HepG2 (cell line): Measurements from ENCODE around the gene EXOSC7. TPM values are rescaled to one million over a fixed set of nuclear protein-coding genes. Genes with fewer than 3 reads are reported as not detected.

Experiments used
- ATAC-seq: fragments of 200-7000 bp; cut with Tn5 transposase; 3 replicates; pipeline ENCODE4 v1.9.1; 2020; ENCODE audit warnings: mild to moderate bottlenecking, moderate library complexity
- BruUV-seq: library from RNA; stranded (reverse); fragments of 400-500 nt; replicated peaks from 2 replicates; lab custom pipeline; 2021; lab: Mats Ljungman, UMichigan
- CTCF ChIA-PET: fragments of 300-600 bp; formaldehyde crosslinking; extraction: SDS; loops from one replicate; lab custom pipeline; 2021; ENCODE audit warnings: low total read pairs, inconsistent platforms, low intra/inter-chr PET ratio; lab: Yijun Ruan, JAX
- POLR2A ChIA-PET: fragments of 350-600 bp; sonication (Branson Sonifier 250); formaldehyde crosslinking; loops from one replicate; lab custom pipeline; 2020; ENCODE audit warnings: antibody characterized with exemption, inconsistent platforms; lab: Yijun Ruan, JAX
- DNase-seq: peaks from one replicate; pipeline ENCODE4 v3.0.0-alpha.2; 2015; ENCODE audit warnings: low spot score
- FAIRE-seq: peaks from 3 replicates; lab custom pipeline; 2011; peaks lifted over from hg19 to GRCh38; lab: Jason Lieb, UNC
- H2AFZ ChIP-seq: one replicate; pipeline ENCODE4 v1.6.1; 2011; ENCODE audit warnings: low read length, inconsistent platforms
- H3K27ac ChIP-seq: fragments of 300-600 bp; 3 replicates; pipeline ENCODE4 v1.8.0; 2011; ENCODE audit warnings: mixed run types, mild to moderate bottlenecking, mixed read lengths, low read length, inconsistent platforms; ENCODE audit not compliant: insufficient read depth; ENCODE audit errors: extremely low read length
- H3K27me3 ChIP-seq, 2 experiments: fragments of 200-600 bp in 1 of 2; 2 replicates in 1 of 2; 3 replicates in 1 of 2; pipeline versions ENCODE4 v1.6.0 to v1.8.0; 2011; ENCODE audit warnings: low read length in 2 of 2, mild to moderate bottlenecking in 2 of 2, moderate library complexity in 2 of 2, inconsistent platforms in 1 of 2; ENCODE audit not compliant: insufficient read depth in 2 of 2, control insufficient read depth in 1 of 2
- H3K36me3 ChIP-seq, 2 experiments: fragments of 200-600 bp in 1 of 2; replicated peaks in 1 of 2; 2 replicates in 1 of 2; 3 replicates in 1 of 2; pipeline versions ENCODE4 v1.5.1 to v1.8.0; 2011; ENCODE audit warnings: low read length in 2 of 2, inconsistent platforms in 1 of 2; ENCODE audit not compliant: insufficient read depth in 2 of 2, control insufficient read depth in 1 of 2
- H3K4me1 ChIP-seq: 2 replicates; pipeline ENCODE4 v1.5.1; 2012; ENCODE audit warnings: low read length, inconsistent platforms; ENCODE audit not compliant: insufficient read depth
- H3K4me2 ChIP-seq: 2 replicates; pipeline ENCODE4 v1.6.0; 2011; ENCODE audit warnings: low read depth, low read length, inconsistent platforms
- H3K4me3 ChIP-seq, 3 experiments: fragments of 200-600 bp in 1 of 3; sonication (generic), shearing (Covaris generic) in 1 of 3; replicated peaks in 1 of 3; 2 replicates each; pipeline ENCODE4 v1.5.1; 2011 to 2016; ENCODE audit warnings: low read length in 3 of 3, inconsistent platforms in 2 of 3, low read depth in 2 of 3, mild to moderate bottlenecking in 2 of 3, control low read depth in 1 of 3, mixed read lengths in 1 of 3; ENCODE audit not compliant: insufficient read depth in 1 of 3
- H3K79me2 ChIP-seq: one replicate; pipeline ENCODE4 v1.6.1; 2011; ENCODE audit warnings: low read length, inconsistent platforms; ENCODE audit not compliant: insufficient read depth
- H3K9ac ChIP-seq: 2 replicates; pipeline ENCODE4 v1.6.0; 2011; ENCODE audit warnings: mild to moderate bottlenecking, low read depth, low read length, inconsistent platforms; ENCODE audit not compliant: insufficient read depth
- H3K9me3 ChIP-seq: 2 replicates; pipeline ENCODE4 v1.5.1; 2012; ENCODE audit warnings: mild to moderate bottlenecking, low read length
- H4K20me1 ChIP-seq: 2 replicates; pipeline ENCODE4 v1.6.0; 2011; ENCODE audit warnings: inconsistent platforms, mild to moderate bottlenecking, low read length, moderate library complexity; ENCODE audit not compliant: insufficient read depth
- CEBPZ ChIP-seq: IDR thresholded peaks from 2 replicates; pipeline ENCODE4 v1.6.1; 2012; ENCODE audit warnings: low read length, improper control_type of control experiment
- EEA1 ChIP-seq: sonication (generic); formaldehyde crosslinking; IDR thresholded peaks from 2 replicates; pipeline ENCODE4 v1.5.1; 2020; ENCODE audit warnings: mild to moderate bottlenecking, missing genetic modification reagents, borderline replicate concordance
- FIP1L1 ChIP-seq: fragments of 200-400 bp; formaldehyde crosslinking; IDR thresholded peaks from 2 replicates; pipeline ENCODE4 v1.6.1; 2018; ENCODE audit warnings: low read depth, mild to moderate bottlenecking, low read length, moderate library complexity, borderline replicate concordance; ENCODE audit not compliant: insufficient read depth
- HNF4G ChIP-seq, 2 experiments: sonication (generic) in 1 of 2; formaldehyde crosslinking in 1 of 2; IDR thresholded peaks; 2 replicates each; pipeline versions ENCODE4 v1.4.0 to v1.6.1; 2011 to 2020; ENCODE audit warnings: borderline replicate concordance in 2 of 2, low read depth in 2 of 2, mild to moderate bottlenecking in 2 of 2, low read length in 1 of 2, missing genetic modification reagents in 1 of 2, moderate library complexity in 1 of 2
- RELA ChIP-seq: sonication (generic); formaldehyde crosslinking; IDR thresholded peaks from 2 replicates; pipeline ENCODE4 v1.4.0; 2020; ENCODE audit warnings: missing genetic modification reagents
- RORA ChIP-seq: sonication (generic); formaldehyde crosslinking; IDR thresholded peaks from 2 replicates; pipeline ENCODE4 v1.5.0; 2020; ENCODE audit warnings: mild to moderate bottlenecking, missing genetic modification reagents, moderate library complexity
- TCF7L2 ChIP-seq: IDR thresholded peaks from 2 replicates; pipeline ENCODE4 v1.6.1; 2011; ENCODE audit warnings: mild to moderate bottlenecking, low read depth, low read length, moderate library complexity
- TP53 ChIP-seq: sonication (generic); formaldehyde crosslinking; conservative IDR thresholded peaks from 2 replicates; pipeline ENCODE4 v1.4.0; 2020; ENCODE audit warnings: missing genetic modification reagents
- ZFYVE20 ChIP-seq: sonication (generic); formaldehyde crosslinking; IDR thresholded peaks from 2 replicates; pipeline ENCODE4 v1.8.0; 2023; ENCODE audit warnings: low read depth, mild to moderate bottlenecking, moderate library complexity, missing genetic modification reagents, borderline replicate concordance
- ZNF138 ChIP-seq: sonication (generic); formaldehyde crosslinking; IDR thresholded peaks from 2 replicates; pipeline ENCODE4 v1.5.0; 2020; ENCODE audit warnings: mild to moderate bottlenecking, low read depth, missing genetic modification reagents
- ZNF354B ChIP-seq: sonication (generic); formaldehyde crosslinking; IDR thresholded peaks from 2 replicates; pipeline ENCODE4 v1.8.0; 2022; ENCODE audit warnings: mild to moderate bottlenecking, missing genetic modification reagents
- ZNF546 ChIP-seq: sonication (generic); formaldehyde crosslinking; conservative IDR thresholded peaks from 2 replicates; pipeline ENCODE4 v1.8.1; 2023; ENCODE audit warnings: mild to moderate bottlenecking, missing genetic modification reagents
- ZNF556 ChIP-seq: sonication (generic); formaldehyde crosslinking; IDR thresholded peaks from 2 replicates; pipeline ENCODE4 v1.4.0; 2020; ENCODE audit warnings: mild to moderate bottlenecking, missing genetic modification reagents, borderline replicate concordance
- ZSCAN12 ChIP-seq: sonication (generic); formaldehyde crosslinking; IDR thresholded peaks from 2 replicates; pipeline ENCODE4 v1.9.0; 2021; ENCODE audit warnings: mild to moderate bottlenecking, missing genetic modification reagents
- ZSCAN22 ChIP-seq: sonication (generic); formaldehyde crosslinking; IDR thresholded peaks from 2 replicates; pipeline ENCODE4 v1.4.0; 2020; ENCODE audit warnings: mild to moderate bottlenecking, missing genetic modification reagents
- WGBS: methylation state at CpG from one replicate; pipeline ENCODE4 v1.1.6; 2017; ENCODE audit warnings: low lambda C conversion rate; 5-methylcytosine and 5-hydroxymethylcytosine counted together
- in situ Hi-C: cut with HindIII; loops from 2 replicates; pipeline ENCODE4 v1.10.0; 2017; ENCODE audit warnings: low pct_unique_long_range_greater_than_20kb; ENCODE audit not compliant: extremely low pct_ligation_motif_present
- intact Hi-C: fragments of 100-400 bp; cut with micrococcal nuclease; formaldehyde crosslinking; loops from one replicate; pipeline ENCODE4 v1.10.0; 2022; ENCODE audit not compliant: unreplicated experiment
- polyA plus RNA-seq, 8 experiments: library from polyadenylated mRNA; depleted of rRNA in 3 of 8; stranded (reverse) in 7 of 8; unstranded in 1 of 8; fragments of >200 nt; fragmentation: Illumina TruSeq in 4 of 8; extraction: Trizol in 4 of 8; gene quantifications; 2 replicates each; pipeline versions ENCODE4 v1.2.1 to v1.2.3, GENCODE V29; 2011 to 2016; ENCODE audit warnings: low read depth in 4 of 8, missing spikeins in 1 of 8, mixed read lengths in 1 of 8; ENCODE audit not compliant: insufficient read depth in 1 of 8
- total RNA-seq, 5 experiments: library from RNA; depleted of rRNA; stranded (reverse); fragments of >200 nt; fragmentation: Illumina TruSeq; extraction: Trizol; gene quantifications; 2 replicates each; pipeline ENCODE4 v1.2.3, GENCODE V29; 2016; ENCODE audit warnings: low read depth in 1 of 5

The EXOSC7 gene
- total and polyA plus RNA-seq, 2 of the 13 experiments (the other 11 are each of a cell fraction or from before 2014, with no cell fraction given), result 68.3 to 74.7 TPM

DNA sequence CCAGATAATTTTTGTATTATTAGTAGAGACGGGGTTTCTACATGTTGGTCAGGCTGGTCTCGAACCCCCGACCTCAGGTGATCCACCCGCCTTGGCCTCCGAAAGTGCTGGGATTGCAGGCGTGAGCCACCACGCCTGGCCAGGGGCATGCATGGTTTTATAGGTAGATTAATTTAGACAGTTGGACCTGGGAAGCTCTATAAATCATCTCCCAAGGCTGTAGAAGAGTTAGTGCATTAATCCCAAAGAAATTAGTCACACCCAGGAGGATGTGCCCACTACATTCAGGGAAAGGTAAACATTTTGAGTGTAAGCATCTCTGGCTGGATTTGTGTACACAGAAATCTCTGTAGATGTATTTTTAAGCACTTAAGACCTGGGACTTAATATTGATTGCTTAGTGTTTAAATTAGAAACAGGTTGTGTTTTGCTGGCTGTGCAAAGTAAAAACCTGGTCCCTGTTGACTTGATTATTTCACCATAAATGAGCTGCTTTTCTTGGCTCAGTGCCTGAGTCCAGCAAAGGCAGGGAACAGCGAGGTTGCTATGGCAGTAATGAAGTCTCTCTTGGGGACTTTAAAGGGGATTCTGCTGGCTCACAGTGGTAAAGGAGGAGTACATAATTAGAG lies 19.2 kb downstream of the EXOSC7 start:
- intact Hi-C loops, result no loop called here
- no peak for TF ChIP-seq FIP1L1
- TF ChIP-seq ZNF354B, result no peak
- no peak for TF ChIP-seq ZSCAN12 (CRISPR knock-in tag)
- no peak for TF ChIP-seq ZNF546 (CRISPR knock-in tag)
- no peak for TF ChIP-seq EEA1 (CRISPR knock-in tag)
- TF ChIP-seq TP53, result no peak
- no peak for TF ChIP-seq ZSCAN22 (CRISPR knock-in tag)
- TF ChIP-seq CEBPZ, result no peak
- no peak for TF ChIP-seq RORA (CRISPR knock-in tag)
- no peak for TF ChIP-seq RELA (CRISPR knock-in tag)
- no peak for TF ChIP-seq TCF7L2
- no peak for TF ChIP-seq ZNF138 (CRISPR knock-in tag)
- TF ChIP-seq ZNF556, result no peak
- no peak for TF ChIP-seq ZFYVE20 (CRISPR knock-in tag)
- no peak for TF ChIP-seq HNF4G (IDR thresholded peaks at IDR 0.05; ENCODE audit: borderline replicate concordance, low read depth, low read length)
- no peak for TF ChIP-seq HNF4G (CRISPR knock-in tag; IDR thresholded peaks at IDR 0.05; ENCODE audit: borderline replicate concordance, low read depth)
- no peak for ATAC-seq

More for the DNA sequence above, 19.2 kb downstream of the EXOSC7 start:
- Histone ChIP-seq H3K36me3 (peaks cover 26 to 86% of the 10 kb centered on the region in 2 experiments), H3K79me2 (peaks cover 8% of the 10 kb centered on the region), H2AFZ (no peak overlapping the region), H3K4me1 (peaks cover 38% of the 10 kb centered on the region), H3K9ac (no peak overlapping the region), H4K20me1 (no peaks in the 10 kb centered on the region; the same call in 1 of the 2 replicates), H3K27ac (no peak overlapping the region), H3K4me2 (no peak overlapping the region), H3K4me3 (no peak overlapping the region), H3K9me3 (no peaks in the 10 kb centered on the region), H3K27me3 (no peaks in the 10 kb centered on the region)
- FAIRE-seq, result no peak
- no peak for DNase-seq
- WGBS, result 95% methylated on average over 8 of the region's 8 CpGs
- no TSS peak for BruUV-seq
- ChIA-PET POLR2A (interaction anchor here (1.5 kb wide), 1 partner anchor 19 kb away, joined by 9 read pairs; the partner anchor contains the start of genes EXOSC7 and ZDHHC3), CTCF (no interaction called here)
- in situ Hi-C loops, result no loop called here
